Measurements from ENCODE around the gene ITPK1.

The ITPK1 gene

GRCh38 chr14:93040443-93040842 is 75.3 kb downstream of the ITPK1 start:
- peak; percentile 17 for DNase-seq

- peak; percentile 46 for DNase-seq
Observed at GRCh38 chr14:93039649-93040315, 75.9 kb downstream of the ITPK1 start.

- no peak for DNase-seq
Observed at GRCh38 chr14:93037351-93037750, 78.4 kb downstream of the ITPK1 start.

GRCh38 chr14:93036652-93037345 is 78.9 kb downstream of the ITPK1 start:
- no peak for DNase-seq

GRCh38 chr14:93035917-93036651 is 79.6 kb downstream of the ITPK1 start:
- no peak for DNase-seq

GRCh38 chr14:93035585-93035916 is 80.2 kb downstream of the ITPK1 start:
- no peak for DNase-seq

- no peak for DNase-seq
Observed at GRCh38 chr14:93034671-93034994, 81.1 kb downstream of the ITPK1 start.

GRCh38 chr14:93033983-93034670 is 81.6 kb downstream of the ITPK1 start:
- no peak for DNase-seq

- peak; percentile 15 for DNase-seq
Observed at GRCh38 chr14:93033084-93033982, 82.4 kb downstream of the ITPK1 start.

- peak; percentile 43 for DNase-seq
Observed at GRCh38 chr14:93032421-93032936, 83.2 kb downstream of the ITPK1 start.

- DNase-seq, result no peak
Observed at GRCh38 chr14:93031505-93032315, 84.0 kb downstream of the ITPK1 start.

GRCh38 chr14:93030761-93031160 is 85.0 kb downstream of the ITPK1 start:
- DNase-seq, result no peak

GRCh38 chr14:93029911-93030508 is 85.7 kb downstream of the ITPK1 start:
- no peak for DNase-seq

- no peak for DNase-seq
Observed at GRCh38 chr14:93029417-93029816, 86.3 kb downstream of the ITPK1 start.

GRCh38 chr14:93028724-93029076 is 87.0 kb downstream of the ITPK1 start:
- DNase-seq, result no peak

GRCh38 chr14:93027810-93028723 is 87.7 kb downstream of the ITPK1 start:
- no peak for DNase-seq

GRCh38 chr14:93026339-93026738 is 89.4 kb downstream of the ITPK1 start:
- DNase-seq, result no peak

GRCh38 chr14:93025055-93025454 is 90.7 kb downstream of the ITPK1 start:
- no peak for DNase-seq

- no peak for DNase-seq
Observed at GRCh38 chr14:93024493-93024892, 91.2 kb downstream of the ITPK1 start.

Measured in MV-4-11 (cell line).